Liver (tissue), 9 donors: ENCODE measurements around the gene DCUN1D3. TPM values are rescaled to one million over a fixed set of nuclear protein-coding genes. Genes with fewer than 3 reads are reported as not detected.

Experiments
- DNase-seq: peaks from one replicate; pipeline ENCODE4 v3.0.0-alpha.2; 2017; ENCODE audit warnings: low spot score
- H3K27ac ChIP-seq, 2 donors: one replicate each; pipeline ENCODE4 v1.7.0; 2013; ENCODE audit warnings: inconsistent platforms in 2 of 2, low read length in 2 of 2, control low read depth in 1 of 2, low read depth in 1 of 2, mild to moderate bottlenecking in 1 of 2
- H3K27me3 ChIP-seq, 4 donors: one replicate each; pipeline versions ENCODE4 v1.6.1 to v1.7.0; 2013; ENCODE audit warnings: low read length in 3 of 4, inconsistent platforms in 1 of 4, mild to moderate bottlenecking in 1 of 4, moderate library complexity in 1 of 4; ENCODE audit not compliant: control insufficient read depth in 4 of 4, insufficient read depth in 4 of 4
- H3K36me3 ChIP-seq, 4 donors: one replicate each; pipeline versions ENCODE4 v1.6.1 to v1.7.0; 2013; ENCODE audit warnings: low read length in 3 of 4, mild to moderate bottlenecking in 3 of 4, low read depth in 1 of 4, moderate library complexity in 1 of 4; ENCODE audit not compliant: control insufficient read depth in 4 of 4, insufficient read depth in 3 of 4
- H3K4me1 ChIP-seq, 4 donors: one replicate each; pipeline versions ENCODE4 v1.6.1 to v1.7.0; 2013; ENCODE audit warnings: low read length in 3 of 4, mild to moderate bottlenecking in 3 of 4, moderate library complexity in 1 of 4; ENCODE audit not compliant: control insufficient read depth in 4 of 4, insufficient read depth in 4 of 4
- H3K4me3 ChIP-seq, 3 donors: one replicate each; pipeline versions ENCODE4 v1.6.1 to v1.7.0; 2013; ENCODE audit warnings: low read length in 3 of 3, control low read depth in 1 of 3, low read depth in 1 of 3, mild to moderate bottlenecking in 1 of 3
- H3K9ac ChIP-seq, 2 donors: one replicate each; pipeline ENCODE4 v1.7.0; 2013; ENCODE audit warnings: low read length in 2 of 2, mild to moderate bottlenecking in 2 of 2, moderate library complexity in 2 of 2, control low read depth in 1 of 2, low read depth in 1 of 2
- H3K9me3 ChIP-seq, 4 donors: one replicate each; pipeline versions ENCODE4 v1.6.1 to v1.7.0; 2013; ENCODE audit warnings: low read length in 3 of 4; ENCODE audit not compliant: control insufficient read depth in 4 of 4
- FOXA1 ChIP-seq: IDR thresholded peaks from 2 replicates; pipeline ENCODE4 v1.6.1; 2016; ENCODE audit warnings: antibody characterized with exemption
- FOXA2 ChIP-seq: IDR thresholded peaks from 2 replicates; pipeline ENCODE4 v1.6.1; 2016; ENCODE audit warnings: antibody characterized with exemption
- GABPA ChIP-seq, 2 donors: IDR thresholded peaks in 1 of 2; conservative IDR thresholded peaks in 1 of 2; 2 replicates each; pipeline ENCODE4 v1.6.1; 2016; ENCODE audit warnings: antibody characterized with exemption in 2 of 2, mild to moderate bottlenecking in 1 of 2, moderate library complexity in 1 of 2
- HNF4A ChIP-seq, 2 donors: conservative IDR thresholded peaks; 2 replicates each; pipeline ENCODE4 v1.6.1; 2016; ENCODE audit warnings: antibody characterized with exemption in 2 of 2, mild to moderate bottlenecking in 2 of 2
- HNF4G ChIP-seq: IDR thresholded peaks from 2 replicates; pipeline ENCODE4 v1.6.1; 2016; ENCODE audit warnings: antibody characterized with exemption
- JUND ChIP-seq, 2 donors: IDR thresholded peaks; 2 replicates each; pipeline ENCODE4 v1.6.1; 2016; ENCODE audit warnings: antibody characterized with exemption in 2 of 2
- MAX ChIP-seq: IDR thresholded peaks from 2 replicates; pipeline ENCODE4 v1.6.1; 2016; ENCODE audit warnings: antibody characterized with exemption
- NR2F2 ChIP-seq: IDR thresholded peaks from 2 replicates; pipeline ENCODE4 v1.6.1; 2016; ENCODE audit warnings: antibody characterized with exemption
- RAD21 ChIP-seq, 2 donors: IDR thresholded peaks; 2 replicates each; pipeline ENCODE4 v1.6.1; 2016; ENCODE audit warnings: antibody characterized with exemption in 2 of 2, mild to moderate bottlenecking in 2 of 2
- RXRA ChIP-seq, 2 donors: IDR thresholded peaks; 2 replicates each; pipeline ENCODE4 v1.6.1; 2017 to 2018; ENCODE audit warnings: antibody characterized with exemption in 2 of 2, mild to moderate bottlenecking in 1 of 2
- TAF1 ChIP-seq: conservative IDR thresholded peaks from 2 replicates; pipeline ENCODE4 v1.6.1; 2016; ENCODE audit warnings: antibody characterized with exemption, mild to moderate bottlenecking
- YY1 ChIP-seq: IDR thresholded peaks from 2 replicates; pipeline ENCODE4 v1.6.1; 2016; ENCODE audit warnings: antibody characterized with exemption, mild to moderate bottlenecking
- ZBTB33 ChIP-seq: IDR thresholded peaks from 2 replicates; pipeline ENCODE4 v1.6.1; 2016; ENCODE audit warnings: antibody characterized with exemption
- WGBS: extraction: QIAGEN DNeasy Blood & Tissue Kit; methylation state at CpG from one replicate; pipeline ENCODE4 v1.1.7; 2013; 5-methylcytosine and 5-hydroxymethylcytosine counted together
- polyA plus RNA-seq, 2 donors: library from polyadenylated mRNA; stranded (reverse) in 1 of 2; unstranded in 1 of 2; fragments of 200-250 nt in 1 of 2; fragments of >200 nt in 1 of 2; fragmentation: Nextera tagmentation in 1 of 2; extraction: Ambion mirVana in 1 of 2; gene quantifications; one replicate each; pipeline versions ENCODE4 v1.2.1 to v1.2.3, GENCODE V29; 2013 to 2015
- total RNA-seq, 2 donors: library from RNA; depleted of rRNA; stranded (reverse); fragments of >200 nt; gene quantifications; one replicate each; pipeline ENCODE4 v1.2.3, GENCODE V29; 2014
- TF ChIP-seq, protein P1 (sequence below): fragments of 150-350 bp; IDR thresholded peaks from 2 replicates; pipeline ENCODE4 v1.5.1; 2017; ENCODE audit warnings: improper control_type of control experiment, low read depth, low read length; ENCODE audit not compliant: missing input control
- TF ChIP-seq, protein P2 (sequence below): IDR thresholded peaks from 2 replicates; pipeline ENCODE4 v1.6.1; 2016; ENCODE audit warnings: antibody characterized with exemption, mild to moderate bottlenecking
- TF ChIP-seq, protein P3 (sequence below): IDR thresholded peaks from 2 replicates; pipeline ENCODE4 v1.6.1; 2016; ENCODE audit warnings: antibody characterized with exemption
- donor health status: healthy.
- donor health status: healthy.
- donor health status: healthy.
- donor health status: healthy.
- donor health status: healthy.

Gene DCUN1D3
- total and polyA plus RNA-seq, 4 donors: 2.7 to 16.8 (median 4.8) TPM

GRCh38 chr16:20878682-20879147 is 21.4 kb downstream of the DCUN1D3 start:
- Histone ChIP-seq H3K27ac (peak overlapping the region; percentile 59 to 78), H3K9me3 (no peaks in the 10 kb centered on the region), H3K9ac (no peak overlapping the region), H3K4me1 (peaks cover 12 to 67% (median 53%) of the 10 kb centered on the region in 4 donors), H3K36me3 (no peaks in the 10 kb centered on the region), H3K4me3 (no peak overlapping the region), H3K27me3 (no peaks in the 10 kb centered on the region)
- no peak for DNase-seq
- 29% methylated on average over 5 of the region's 5 CpGs for WGBS
- TF ChIP-seq JUND (IDR thresholded peaks at IDR 0.05) (peak in 1 of 2 donors; percentile 5), RAD21 (IDR thresholded peaks at IDR 0.05) (peak in 1 of 2 donors; percentile 15), HNF4G (peak; percentile 13), HNF4A (conservative IDR thresholded peaks at IDR 0.05) (peak; percentile 67 to 86), RXRA (IDR thresholded peaks at IDR 0.05) (peak; percentile 29 to 64), YY1 (no peak)
- TF ChIP-seq, protein P1, sequence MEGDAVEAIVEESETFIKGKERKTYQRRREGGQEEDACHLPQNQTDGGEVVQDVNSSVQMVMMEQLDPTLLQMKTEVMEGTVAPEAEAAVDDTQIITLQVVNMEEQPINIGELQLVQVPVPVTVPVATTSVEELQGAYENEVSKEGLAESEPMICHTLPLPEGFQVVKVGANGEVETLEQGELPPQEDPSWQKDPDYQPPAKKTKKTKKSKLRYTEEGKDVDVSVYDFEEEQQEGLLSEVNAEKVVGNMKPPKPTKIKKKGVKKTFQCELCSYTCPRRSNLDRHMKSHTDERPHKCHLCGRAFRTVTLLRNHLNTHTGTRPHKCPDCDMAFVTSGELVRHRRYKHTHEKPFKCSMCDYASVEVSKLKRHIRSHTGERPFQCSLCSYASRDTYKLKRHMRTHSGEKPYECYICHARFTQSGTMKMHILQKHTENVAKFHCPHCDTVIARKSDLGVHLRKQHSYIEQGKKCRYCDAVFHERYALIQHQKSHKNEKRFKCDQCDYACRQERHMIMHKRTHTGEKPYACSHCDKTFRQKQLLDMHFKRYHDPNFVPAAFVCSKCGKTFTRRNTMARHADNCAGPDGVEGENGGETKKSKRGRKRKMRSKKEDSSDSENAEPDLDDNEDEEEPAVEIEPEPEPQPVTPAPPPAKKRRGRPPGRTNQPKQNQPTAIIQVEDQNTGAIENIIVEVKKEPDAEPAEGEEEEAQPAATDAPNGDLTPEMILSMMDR: no peak
- TF ChIP-seq, protein P2, sequence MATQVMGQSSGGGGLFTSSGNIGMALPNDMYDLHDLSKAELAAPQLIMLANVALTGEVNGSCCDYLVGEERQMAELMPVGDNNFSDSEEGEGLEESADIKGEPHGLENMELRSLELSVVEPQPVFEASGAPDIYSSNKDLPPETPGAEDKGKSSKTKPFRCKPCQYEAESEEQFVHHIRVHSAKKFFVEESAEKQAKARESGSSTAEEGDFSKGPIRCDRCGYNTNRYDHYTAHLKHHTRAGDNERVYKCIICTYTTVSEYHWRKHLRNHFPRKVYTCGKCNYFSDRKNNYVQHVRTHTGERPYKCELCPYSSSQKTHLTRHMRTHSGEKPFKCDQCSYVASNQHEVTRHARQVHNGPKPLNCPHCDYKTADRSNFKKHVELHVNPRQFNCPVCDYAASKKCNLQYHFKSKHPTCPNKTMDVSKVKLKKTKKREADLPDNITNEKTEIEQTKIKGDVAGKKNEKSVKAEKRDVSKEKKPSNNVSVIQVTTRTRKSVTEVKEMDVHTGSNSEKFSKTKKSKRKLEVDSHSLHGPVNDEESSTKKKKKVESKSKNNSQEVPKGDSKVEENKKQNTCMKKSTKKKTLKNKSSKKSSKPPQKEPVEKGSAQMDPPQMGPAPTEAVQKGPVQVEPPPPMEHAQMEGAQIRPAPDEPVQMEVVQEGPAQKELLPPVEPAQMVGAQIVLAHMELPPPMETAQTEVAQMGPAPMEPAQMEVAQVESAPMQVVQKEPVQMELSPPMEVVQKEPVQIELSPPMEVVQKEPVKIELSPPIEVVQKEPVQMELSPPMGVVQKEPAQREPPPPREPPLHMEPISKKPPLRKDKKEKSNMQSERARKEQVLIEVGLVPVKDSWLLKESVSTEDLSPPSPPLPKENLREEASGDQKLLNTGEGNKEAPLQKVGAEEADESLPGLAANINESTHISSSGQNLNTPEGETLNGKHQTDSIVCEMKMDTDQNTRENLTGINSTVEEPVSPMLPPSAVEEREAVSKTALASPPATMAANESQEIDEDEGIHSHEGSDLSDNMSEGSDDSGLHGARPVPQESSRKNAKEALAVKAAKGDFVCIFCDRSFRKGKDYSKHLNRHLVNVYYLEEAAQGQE: peak; percentile 41

DNA sequence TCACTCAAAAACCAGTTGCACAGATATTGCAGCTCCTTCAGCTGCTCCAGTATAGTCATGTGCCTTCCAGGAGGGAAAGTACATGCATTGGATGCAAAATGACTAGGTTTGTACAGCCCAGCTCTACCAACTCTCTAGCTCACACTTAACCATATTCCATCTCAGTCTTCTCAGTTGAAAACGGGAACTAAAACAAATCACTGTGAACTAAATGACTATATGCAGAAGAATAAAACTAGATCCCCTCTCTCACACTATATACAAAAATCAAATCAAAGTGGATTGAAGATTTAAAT is 24.9 kb downstream of the DCUN1D3 start:
- Histone ChIP-seq H3K4me1 (peaks cover 10 to 73% (median 52%) of the 10 kb centered on the region in 4 donors), H3K27me3 (no peaks in the 10 kb centered on the region), H3K27ac (no peak overlapping the region), H3K36me3 (no peaks in the 10 kb centered on the region), H3K9me3 (no peaks in the 10 kb centered on the region), H3K9ac (no peak overlapping the region), H3K4me3 (no peak overlapping the region)
- WGBS: 89% methylated on average over 1 of the region's 1 CpG
- no peak for TF ChIP-seq FOXA1
- no peak for TF ChIP-seq ZBTB33
- TF ChIP-seq NR2F2: no peak
- TF ChIP-seq GABPA (IDR thresholded peaks at IDR 0.05 in 1 of 2, conservative IDR thresholded peaks at IDR 0.05 in 1 of 2): no peak
- TF ChIP-seq, protein P1: no peak
- TF ChIP-seq HNF4G: no peak
- TF ChIP-seq TAF1: no peak
- TF ChIP-seq MAX: no peak
- no peak for TF ChIP-seq RXRA (IDR thresholded peaks at IDR 0.05)
- TF ChIP-seq, protein P3, sequence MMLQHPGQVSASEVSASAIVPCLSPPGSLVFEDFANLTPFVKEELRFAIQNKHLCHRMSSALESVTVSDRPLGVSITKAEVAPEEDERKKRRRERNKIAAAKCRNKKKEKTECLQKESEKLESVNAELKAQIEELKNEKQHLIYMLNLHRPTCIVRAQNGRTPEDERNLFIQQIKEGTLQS: no peak
- no peak for TF ChIP-seq RAD21 (IDR thresholded peaks at IDR 0.05)
- no peak for TF ChIP-seq FOXA2
- TF ChIP-seq JUND (IDR thresholded peaks at IDR 0.05): no peak
- DNase-seq: no peak
